GM12878 (cell line): ENCODE results near the gene LEKR1. TPM values are rescaled to one million over a fixed set of nuclear protein-coding genes. Genes with fewer than 3 reads are reported as not detected.

Experiments
- ATAC-seq: fragments of 200-7000 bp; cut with Tn5 transposase; 3 replicates; pipeline ENCODE4 v1.9.1; 2020; ENCODE audit warnings: mild to moderate bottlenecking, moderate library complexity
- BruUV-seq: library from RNA; stranded (reverse); fragments of 400-500 nt; replicated peaks from 2 replicates; lab custom pipeline; 2021; lab: Mats Ljungman, UMichigan
- CTCF ChIA-PET: fragments of 300-600 bp; sonication (Branson Sonifier 250); formaldehyde crosslinking; extraction: SDS; loops from one replicate; lab custom pipeline; 2021; ENCODE audit warnings: inconsistent platforms; lab: Yijun Ruan, JAX
- POLR2A ChIA-PET: fragments of 350-600 bp; formaldehyde crosslinking; extraction: SDS; loops from one replicate; lab custom pipeline; 2021; ENCODE audit warnings: inconsistent platforms; lab: Charles Lee
- RAD21 ChIA-PET: fragments of 300-600 bp; sonication (Branson Sonifier 250); formaldehyde crosslinking; loops from one replicate; lab custom pipeline; 2023; ENCODE audit warnings: antibody characterized with exemption; ENCODE audit not compliant: unreplicated experiment; lab: Charles Lee
- SMC1A ChIA-PET: fragments of 300-600 bp; sonication (Branson Sonifier 250); formaldehyde crosslinking; loops from one replicate; lab custom pipeline; 2023; ENCODE audit not compliant: unreplicated experiment, uncharacterized antibody; lab: Charles Lee
- DNase-seq: peaks from one replicate; pipeline ENCODE4 v3.0.0-alpha.2; 2011; ENCODE audit warnings: low read depth, low spot score
- FAIRE-seq: peaks from 3 replicates; lab custom pipeline; 2011; peaks lifted over from hg19 to GRCh38; lab: Jason Lieb, UNC
- H2AFZ ChIP-seq: 2 replicates; pipeline ENCODE4 v1.6.0; 2011; ENCODE audit warnings: low read depth, low read length, control low read depth; ENCODE audit not compliant: control insufficient read depth
- H3K27ac ChIP-seq: 2 replicates; pipeline ENCODE4 v1.5.1; 2011; ENCODE audit warnings: control low read depth; ENCODE audit not compliant: control insufficient read depth, insufficient read depth
- H3K27me3 ChIP-seq, 2 experiments: replicated peaks in 1 of 2; 2 replicates each; pipeline versions ENCODE4 v1.6.0 to v1.6.1; 2011; ENCODE audit warnings: low read length in 1 of 2; ENCODE audit not compliant: control insufficient read depth in 2 of 2, insufficient read depth in 2 of 2
- H3K36me3 ChIP-seq, 2 experiments: 2 replicates each; pipeline ENCODE4 v1.5.1; 2011; ENCODE audit warnings: low read length in 1 of 2; ENCODE audit not compliant: control insufficient read depth in 2 of 2, insufficient read depth in 2 of 2
- H3K4me1 ChIP-seq: 2 replicates; pipeline ENCODE4 v1.6.1; 2011; ENCODE audit warnings: mild to moderate bottlenecking, low read length, moderate library complexity, mixed read lengths; ENCODE audit not compliant: control insufficient read depth, insufficient read depth
- H3K4me2 ChIP-seq: 2 replicates; pipeline ENCODE4 v1.6.0; 2011; ENCODE audit warnings: control low read depth; ENCODE audit not compliant: control insufficient read depth, insufficient read depth
- H3K4me3 ChIP-seq: fragments of 200-600 bp; sonication (generic); 2 replicates; pipeline ENCODE4 v1.5.1; 2016
- H3K79me2 ChIP-seq: 2 replicates; pipeline ENCODE4 v1.6.0; 2011; ENCODE audit warnings: low read length; ENCODE audit not compliant: control insufficient read depth, insufficient read depth
- H3K9ac ChIP-seq: 2 replicates; pipeline ENCODE4 v1.8.0; 2011; ENCODE audit warnings: low read length, control low read depth, mixed read lengths; ENCODE audit not compliant: control insufficient read depth, insufficient read depth
- H3K9me3 ChIP-seq: replicated peaks from 3 replicates; pipeline ENCODE4 v1.5.1; 2011; ENCODE audit warnings: mild to moderate bottlenecking, low read length; ENCODE audit not compliant: control insufficient read depth, insufficient read depth
- H4K20me1 ChIP-seq: 2 replicates; pipeline ENCODE4 v1.6.0; 2011; ENCODE audit not compliant: control insufficient read depth, insufficient read depth
- HDAC2 ChIP-seq: fragments of 200-600 bp; sonication (generic); IDR thresholded peaks from 2 replicates; pipeline ENCODE4 v1.6.1; 2017
- JUND ChIP-seq: IDR thresholded peaks from 2 replicates; pipeline ENCODE4 v1.6.1; 2012; ENCODE audit warnings: low read depth, mild to moderate bottlenecking, low read length, improper control_type of control experiment, moderate library complexity
- MTA2 ChIP-seq: fragments of 450-650 bp; IDR thresholded peaks from 2 replicates; pipeline ENCODE4 v1.6.1; 2016; ENCODE audit warnings: low read depth, mild to moderate bottlenecking, moderate library complexity
- SPI1 ChIP-seq: IDR thresholded peaks from 2 replicates; pipeline ENCODE4 v1.6.1; 2011; ENCODE audit warnings: low read depth, mild to moderate bottlenecking, low read length, moderate library complexity, borderline replicate concordance; ENCODE audit not compliant: insufficient read depth
- TARDBP ChIP-seq: IDR thresholded peaks from 2 replicates; pipeline ENCODE4 v1.6.1; 2016; ENCODE audit warnings: borderline replicate concordance
- TBL1XR1 ChIP-seq: IDR thresholded peaks from 2 replicates; pipeline ENCODE4 v1.6.1; 2012; ENCODE audit warnings: low read depth, low read length, improper control_type of control experiment
- ZNF207 ChIP-seq: fragments of 450-650 bp; IDR thresholded peaks from 2 replicates; pipeline ENCODE4 v1.6.1; 2014; ENCODE audit warnings: antibody characterized with exemption, mild to moderate bottlenecking, borderline replicate concordance
- WGBS: methylation state at CpG from one replicate; pipeline ENCODE4 v1.1.6; 2016; ENCODE audit warnings: low lambda C conversion rate; ENCODE audit not compliant: insufficient replicate concordance, insufficient coverage; ENCODE audit errors: missing lambda C conversion rate; 5-methylcytosine and 5-hydroxymethylcytosine counted together
- in situ Hi-C: fragments of 300-500 bp; cut with MboI; formaldehyde crosslinking; loops from 9 replicates; pipeline ENCODE4 v1.14.3; 2018; ENCODE audit warnings: mixed read lengths
- intact Hi-C: fragments of 100-400 bp; cut with micrococcal nuclease; formaldehyde crosslinking; loops from one replicate; pipeline ENCODE4 v1.14.2; 2022; ENCODE audit not compliant: unreplicated experiment
- polyA plus RNA-seq, 11 experiments: library from polyadenylated mRNA; depleted of rRNA in 4 of 11; unstranded in 6 of 11; stranded (reverse) in 5 of 11; fragments of >200 nt; fragmentation: Nextera tagmentation in 4 of 11; fragmentation: Illumina TruSeq in 1 of 11; extraction: Ambion mirVana in 4 of 11; extraction: Trizol in 1 of 11; gene quantifications; 1 replicate in 1 of 11; 2 replicates in 10 of 11; pipeline versions ENCODE4 v1.2.1 to v1.2.3, GENCODE V29; 2011 to 2016; ENCODE audit warnings: inconsistent platforms in 2 of 11, missing spikeins in 2 of 11, low read depth in 1 of 11
- total RNA-seq, 4 experiments: library from RNA; depleted of rRNA in 3 of 4; stranded (reverse); fragments of >200 nt in 3 of 4; fragmentation: Illumina TruSeq in 1 of 4; extraction: Trizol in 1 of 4; gene quantifications; 2 replicates each; pipeline versions ENCODE4 v1.2.1 to v1.2.3, GENCODE V29; 2013 to 2021
- TF ChIP-seq, protein P1 (sequence below): fragments of 450-650 bp; IDR thresholded peaks from 2 replicates; pipeline ENCODE4 v1.6.1; 2017; ENCODE audit warnings: borderline replicate concordance
- TF ChIP-seq, protein P2 (sequence below): IDR thresholded peaks from 2 replicates; pipeline ENCODE4 v1.6.1; 2011; ENCODE audit warnings: borderline replicate concordance, low read depth, mild to moderate bottlenecking, moderate library complexity, low read length; ENCODE audit not compliant: insufficient read depth, poor library complexity, severe bottlenecking
- TF ChIP-seq, protein P3 (sequence below): IDR thresholded peaks from 2 replicates; pipeline ENCODE4 v1.6.1; 2011; ENCODE audit warnings: low read depth, mild to moderate bottlenecking, low read length, moderate library complexity, borderline replicate concordance; ENCODE audit errors: extremely low read depth

The LEKR1 gene
- total and polyA plus RNA-seq, 10 of the 15 experiments (the other 5 are each of a cell fraction or from before 2014, with no cell fraction given), result 0.48 to 3.2 (median 1.3) TPM

DNA sequence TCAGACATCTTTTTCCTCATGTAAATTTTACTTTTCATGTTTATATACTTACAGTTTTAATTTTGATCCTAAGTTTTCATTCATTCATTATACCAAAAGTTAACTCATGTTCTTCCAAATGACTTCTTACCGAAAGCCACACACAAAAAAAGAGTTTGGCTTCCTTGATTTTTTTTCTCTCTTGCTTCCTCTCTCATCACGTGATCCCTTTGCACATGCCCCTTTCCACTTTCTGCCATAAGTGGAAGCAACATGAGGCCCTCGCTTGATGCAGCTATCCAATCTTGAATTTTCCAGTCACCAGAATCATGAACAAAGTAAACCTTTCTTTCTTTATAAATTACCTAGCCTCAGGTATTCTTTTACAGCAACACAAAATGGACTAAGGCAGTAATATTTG lies 93.7 kb downstream of the LEKR1 start (continued):
- TF ChIP-seq, protein P1, sequence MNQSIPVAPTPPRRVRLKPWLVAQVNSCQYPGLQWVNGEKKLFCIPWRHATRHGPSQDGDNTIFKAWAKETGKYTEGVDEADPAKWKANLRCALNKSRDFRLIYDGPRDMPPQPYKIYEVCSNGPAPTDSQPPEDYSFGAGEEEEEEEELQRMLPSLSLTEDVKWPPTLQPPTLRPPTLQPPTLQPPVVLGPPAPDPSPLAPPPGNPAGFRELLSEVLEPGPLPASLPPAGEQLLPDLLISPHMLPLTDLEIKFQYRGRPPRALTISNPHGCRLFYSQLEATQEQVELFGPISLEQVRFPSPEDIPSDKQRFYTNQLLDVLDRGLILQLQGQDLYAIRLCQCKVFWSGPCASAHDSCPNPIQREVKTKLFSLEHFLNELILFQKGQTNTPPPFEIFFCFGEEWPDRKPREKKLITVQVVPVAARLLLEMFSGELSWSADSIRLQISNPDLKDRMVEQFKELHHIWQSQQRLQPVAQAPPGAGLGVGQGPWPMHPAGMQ, result no peak
- no peak for TF ChIP-seq HDAC2

DNA sequence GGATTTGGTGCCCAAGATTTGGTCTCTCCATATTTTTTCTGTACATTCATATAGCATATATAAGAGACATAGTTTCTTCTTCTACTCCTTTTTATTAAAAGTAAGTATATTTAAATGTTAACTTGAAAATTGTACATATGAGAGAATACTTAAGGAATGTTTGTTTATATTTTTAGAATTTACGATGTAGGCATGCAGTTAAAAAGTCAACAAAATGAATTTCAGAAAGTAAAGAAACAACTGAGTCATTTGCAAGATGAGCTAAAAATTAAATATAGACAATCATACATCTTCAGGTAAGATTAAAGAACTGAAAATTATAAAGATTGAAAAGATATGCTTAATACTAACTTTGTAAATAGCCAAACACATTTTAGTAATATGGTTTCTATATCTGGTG lies 94.2 kb downstream of the LEKR1 start:
- DNase-seq (no peak), FAIRE-seq (no peak), ATAC-seq (no peak)
- POLR2A ChIA-PET, result no interaction called here
- SMC1A ChIA-PET, result no interaction called here
- no peak overlapping the region for H3K4me2 ChIP-seq
- no peaks in the 10 kb centered on the region for H3K36me3 ChIP-seq
- H3K4me3 ChIP-seq, result no peak overlapping the region
- in situ Hi-C loops, result no loop called here
- H3K79me2 ChIP-seq, result no peaks in the 10 kb centered on the region
- H3K4me1 ChIP-seq, result no peaks in the 10 kb centered on the region
- H3K27me3 ChIP-seq, result no peaks in the 10 kb centered on the region
- no peak overlapping the region for H2AFZ ChIP-seq
- BruUV-seq, result no TSS peak
- H4K20me1 ChIP-seq, result no peaks in the 10 kb centered on the region
- CTCF ChIA-PET, result interaction anchor here (0.6 kb wide), 1 partner anchor 181 kb away, joined by 3 read pairs; no protein-coding TSS in a partner anchor
- intact Hi-C loops, result no loop called here
- 100% methylated on average over 1 of the region's 1 CpG for WGBS
- no peaks in the 10 kb centered on the region for H3K9me3 ChIP-seq
- RAD21 ChIA-PET, result no interaction called here
- no peak overlapping the region for H3K9ac ChIP-seq
- no peak overlapping the region for H3K27ac ChIP-seq
- TF ChIP-seq JUND, result no peak
- TF ChIP-seq, protein P2, sequence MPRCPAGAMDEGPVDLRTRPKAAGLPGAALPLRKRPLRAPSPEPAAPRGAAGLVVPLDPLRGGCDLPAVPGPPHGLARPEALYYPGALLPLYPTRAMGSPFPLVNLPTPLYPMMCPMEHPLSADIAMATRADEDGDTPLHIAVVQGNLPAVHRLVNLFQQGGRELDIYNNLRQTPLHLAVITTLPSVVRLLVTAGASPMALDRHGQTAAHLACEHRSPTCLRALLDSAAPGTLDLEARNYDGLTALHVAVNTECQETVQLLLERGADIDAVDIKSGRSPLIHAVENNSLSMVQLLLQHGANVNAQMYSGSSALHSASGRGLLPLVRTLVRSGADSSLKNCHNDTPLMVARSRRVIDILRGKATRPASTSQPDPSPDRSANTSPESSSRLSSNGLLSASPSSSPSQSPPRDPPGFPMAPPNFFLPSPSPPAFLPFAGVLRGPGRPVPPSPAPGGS, result no peak
- no peak for TF ChIP-seq ZNF207
- no peak for TF ChIP-seq TARDBP
- TF ChIP-seq, protein P3, sequence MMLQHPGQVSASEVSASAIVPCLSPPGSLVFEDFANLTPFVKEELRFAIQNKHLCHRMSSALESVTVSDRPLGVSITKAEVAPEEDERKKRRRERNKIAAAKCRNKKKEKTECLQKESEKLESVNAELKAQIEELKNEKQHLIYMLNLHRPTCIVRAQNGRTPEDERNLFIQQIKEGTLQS, result no peak
- no peak for TF ChIP-seq SPI1
- TF ChIP-seq MTA2, result no peak
- no peak for TF ChIP-seq TBL1XR1
- TF ChIP-seq, all 136 proteins: peak for 0
